GM12878 (cell line): ENCODE results near the gene ESYT3. TPM values are rescaled to one million over a fixed set of nuclear protein-coding genes. Genes with fewer than 3 reads are reported as not detected.

Experiments used
- ATAC-seq: fragments of 200-7000 bp; cut with Tn5 transposase; 3 replicates; pipeline ENCODE4 v1.9.1; 2020; ENCODE audit warnings: mild to moderate bottlenecking, moderate library complexity
- BruUV-seq: library from RNA; stranded (reverse); fragments of 400-500 nt; replicated peaks from 2 replicates; lab custom pipeline; 2021; lab: Mats Ljungman, UMichigan
- CTCF ChIA-PET: fragments of 300-600 bp; sonication (Branson Sonifier 250); formaldehyde crosslinking; extraction: SDS; loops from one replicate; lab custom pipeline; 2021; ENCODE audit warnings: inconsistent platforms; lab: Yijun Ruan, JAX
- POLR2A ChIA-PET: fragments of 350-600 bp; formaldehyde crosslinking; extraction: SDS; loops from one replicate; lab custom pipeline; 2021; ENCODE audit warnings: inconsistent platforms; lab: Charles Lee
- RAD21 ChIA-PET: fragments of 300-600 bp; sonication (Branson Sonifier 250); formaldehyde crosslinking; loops from one replicate; lab custom pipeline; 2023; ENCODE audit warnings: antibody characterized with exemption; ENCODE audit not compliant: unreplicated experiment; lab: Charles Lee
- SMC1A ChIA-PET: fragments of 300-600 bp; sonication (Branson Sonifier 250); formaldehyde crosslinking; loops from one replicate; lab custom pipeline; 2023; ENCODE audit not compliant: unreplicated experiment, uncharacterized antibody; lab: Charles Lee
- DNase-seq: peaks from one replicate; pipeline ENCODE4 v3.0.0-alpha.2; 2011; ENCODE audit warnings: low read depth, low spot score
- FAIRE-seq: peaks from 3 replicates; lab custom pipeline; 2011; peaks lifted over from hg19 to GRCh38; lab: Jason Lieb, UNC
- H2AFZ ChIP-seq: 2 replicates; pipeline ENCODE4 v1.6.0; 2011; ENCODE audit warnings: low read depth, low read length, control low read depth; ENCODE audit not compliant: control insufficient read depth
- H3K27ac ChIP-seq: 2 replicates; pipeline ENCODE4 v1.5.1; 2011; ENCODE audit warnings: control low read depth; ENCODE audit not compliant: control insufficient read depth, insufficient read depth
- H3K27me3 ChIP-seq, 2 experiments: replicated peaks in 1 of 2; 2 replicates each; pipeline versions ENCODE4 v1.6.0 to v1.6.1; 2011; ENCODE audit warnings: low read length in 1 of 2; ENCODE audit not compliant: control insufficient read depth in 2 of 2, insufficient read depth in 2 of 2
- H3K36me3 ChIP-seq, 2 experiments: 2 replicates each; pipeline ENCODE4 v1.5.1; 2011; ENCODE audit warnings: low read length in 1 of 2; ENCODE audit not compliant: control insufficient read depth in 2 of 2, insufficient read depth in 2 of 2
- H3K4me1 ChIP-seq: 2 replicates; pipeline ENCODE4 v1.6.1; 2011; ENCODE audit warnings: mild to moderate bottlenecking, low read length, moderate library complexity, mixed read lengths; ENCODE audit not compliant: control insufficient read depth, insufficient read depth
- H3K4me2 ChIP-seq: 2 replicates; pipeline ENCODE4 v1.6.0; 2011; ENCODE audit warnings: control low read depth; ENCODE audit not compliant: control insufficient read depth, insufficient read depth
- H3K4me3 ChIP-seq: fragments of 200-600 bp; sonication (generic); 2 replicates; pipeline ENCODE4 v1.5.1; 2016
- H3K79me2 ChIP-seq: 2 replicates; pipeline ENCODE4 v1.6.0; 2011; ENCODE audit warnings: low read length; ENCODE audit not compliant: control insufficient read depth, insufficient read depth
- H3K9ac ChIP-seq: 2 replicates; pipeline ENCODE4 v1.8.0; 2011; ENCODE audit warnings: low read length, control low read depth, mixed read lengths; ENCODE audit not compliant: control insufficient read depth, insufficient read depth
- H3K9me3 ChIP-seq: replicated peaks from 3 replicates; pipeline ENCODE4 v1.5.1; 2011; ENCODE audit warnings: mild to moderate bottlenecking, low read length; ENCODE audit not compliant: control insufficient read depth, insufficient read depth
- H4K20me1 ChIP-seq: 2 replicates; pipeline ENCODE4 v1.6.0; 2011; ENCODE audit not compliant: control insufficient read depth, insufficient read depth
- BACH1 ChIP-seq: fragments of 450-650 bp; IDR thresholded peaks from 2 replicates; pipeline ENCODE4 v1.6.1; 2017; ENCODE audit warnings: mild to moderate bottlenecking, borderline replicate concordance
- EGR1 ChIP-seq, 2 experiments: IDR thresholded peaks; 1 replicate in 1 of 2; 2 replicates in 1 of 2; pipeline ENCODE4 v1.6.1; 2011 to 2012; ENCODE audit warnings: low read depth in 2 of 2, low read length in 2 of 2, borderline replicate concordance in 1 of 2, mild to moderate bottlenecking in 1 of 2, moderate library complexity in 1 of 2
- FOS ChIP-seq: IDR thresholded peaks from 3 replicates; pipeline ENCODE4 v1.6.1; 2011; ENCODE audit warnings: borderline replicate concordance; ENCODE audit not compliant: insufficient read length; ENCODE audit errors: extremely low read depth
- MAX ChIP-seq: IDR thresholded peaks from 2 replicates; pipeline ENCODE4 v1.6.1; 2012; ENCODE audit warnings: low read depth, low read length, improper control_type of control experiment
- NR2C1 ChIP-seq: fragments of 450-650 bp; IDR thresholded peaks from 2 replicates; pipeline ENCODE4 v1.6.1; 2017; ENCODE audit warnings: antibody characterized with exemption, mild to moderate bottlenecking, moderate library complexity
- RAD51 ChIP-seq: fragments of 450-650 bp; IDR thresholded peaks from 2 replicates; pipeline ENCODE4 v1.6.1; 2016; ENCODE audit warnings: moderate library complexity, mild to moderate bottlenecking, inconsistent platforms
- TARDBP ChIP-seq: IDR thresholded peaks from 2 replicates; pipeline ENCODE4 v1.6.1; 2016; ENCODE audit warnings: borderline replicate concordance
- TCF3 ChIP-seq: IDR thresholded peaks from 2 replicates; pipeline ENCODE4 v1.6.1; 2012; ENCODE audit warnings: low read depth, mild to moderate bottlenecking, low read length, borderline replicate concordance; ENCODE audit not compliant: insufficient read depth
- ZBED1 ChIP-seq: IDR thresholded peaks from 2 replicates; pipeline ENCODE4 v1.6.1; 2016; ENCODE audit warnings: borderline replicate concordance
- ZNF622 ChIP-seq: fragments of 450-650 bp; IDR thresholded peaks from 2 replicates; pipeline ENCODE4 v1.6.1; 2017; ENCODE audit warnings: mild to moderate bottlenecking, inconsistent platforms
- WGBS: methylation state at CpG from one replicate; pipeline ENCODE4 v1.1.6; 2016; ENCODE audit warnings: low lambda C conversion rate; ENCODE audit not compliant: insufficient replicate concordance, insufficient coverage; ENCODE audit errors: missing lambda C conversion rate; 5-methylcytosine and 5-hydroxymethylcytosine counted together
- in situ Hi-C: fragments of 300-500 bp; cut with MboI; formaldehyde crosslinking; loops from 9 replicates; pipeline ENCODE4 v1.14.3; 2018; ENCODE audit warnings: mixed read lengths
- intact Hi-C: fragments of 100-400 bp; cut with micrococcal nuclease; formaldehyde crosslinking; loops from one replicate; pipeline ENCODE4 v1.14.2; 2022; ENCODE audit not compliant: unreplicated experiment
- polyA plus RNA-seq, 11 experiments: library from polyadenylated mRNA; depleted of rRNA in 4 of 11; unstranded in 6 of 11; stranded (reverse) in 5 of 11; fragments of >200 nt; fragmentation: Nextera tagmentation in 4 of 11; fragmentation: Illumina TruSeq in 1 of 11; extraction: Ambion mirVana in 4 of 11; extraction: Trizol in 1 of 11; gene quantifications; 1 replicate in 1 of 11; 2 replicates in 10 of 11; pipeline versions ENCODE4 v1.2.1 to v1.2.3, GENCODE V29; 2011 to 2016; ENCODE audit warnings: inconsistent platforms in 2 of 11, missing spikeins in 2 of 11, low read depth in 1 of 11
- total RNA-seq, 4 experiments: library from RNA; depleted of rRNA in 3 of 4; stranded (reverse); fragments of >200 nt in 3 of 4; fragmentation: Illumina TruSeq in 1 of 4; extraction: Trizol in 1 of 4; gene quantifications; 2 replicates each; pipeline versions ENCODE4 v1.2.1 to v1.2.3, GENCODE V29; 2013 to 2021

The ESYT3 gene
- total and polyA plus RNA-seq, 10 of the 15 experiments (the other 5 are each of a cell fraction or from before 2014, with no cell fraction given): not detected

GRCh38 chr3:138449490-138449889, 15.1 kb downstream of the ESYT3 start:
- ChIA-PET POLR2A (interaction anchor here (0.5 kb wide), 1 partner anchor 477 kb away, joined by 3 read pairs; no protein-coding TSS in a partner anchor), CTCF (interaction anchor here (1.8 kb wide), 1 partner anchor 474 kb away, joined by 5 read pairs; no protein-coding TSS in a partner anchor), RAD21 (no interaction called here), SMC1A (interaction anchor here (0.5 kb wide), 1 partner anchor 238 kb away, joined by 3 read pairs; no protein-coding TSS in a partner anchor)
- TF ChIP-seq ZBED1: no peak
- TF ChIP-seq TCF3: no peak
- no peak for TF ChIP-seq EGR1 (IDR thresholded peaks at IDR 0.05; ENCODE audit: borderline replicate concordance in 1 of 2, low read depth in 2 of 2, low read length in 2 of 2)
- no peak for TF ChIP-seq BACH1
- no peak for TF ChIP-seq ZNF622
- TF ChIP-seq NR2C1: no peak
- no peak for TF ChIP-seq RAD51
- TF ChIP-seq MAX: no peak
- TF ChIP-seq FOS: no peak
- TF ChIP-seq TARDBP: no peak
- FAIRE-seq (no peak), DNase-seq (no peak), ATAC-seq (no peak)
- H3K27me3 ChIP-seq: peaks cover 0 to 2% of the 10 kb centered on the region in 2 experiments
- in situ Hi-C loops (no loop called here), intact Hi-C loops (no loop called here)
- WGBS: 0% methylated on average over 3 of the region's 3 CpGs
- no TSS peak for BruUV-seq
- no peaks in the 10 kb centered on the region for H3K4me1 ChIP-seq
- no peak overlapping the region for H3K27ac ChIP-seq
- no peaks in the 10 kb centered on the region for H3K9me3 ChIP-seq
- H4K20me1 ChIP-seq: no peaks in the 10 kb centered on the region
- no peak overlapping the region for H3K9ac ChIP-seq
- no peaks in the 10 kb centered on the region for H3K36me3 ChIP-seq
- no peak overlapping the region for H3K4me2 ChIP-seq
- no peak overlapping the region for H3K4me3 ChIP-seq
- H2AFZ ChIP-seq: no peak overlapping the region
- no peaks in the 10 kb centered on the region for H3K79me2 ChIP-seq
